Osteocyte (in vitro differentiated cells): ENCODE results near the gene DAB2IP. TPM values are rescaled to one million over a fixed set of nuclear protein-coding genes. Genes with fewer than 3 reads are reported as not detected.
A peak's percentile ranks its signal among the peaks of the same experiment; 100 is the strongest.

ENCODE experiments used
- DNase-seq: peaks from one replicate; pipeline ENCODE4 v3.0.0; 2021; ENCODE audit warnings: mixed read lengths; ENCODE audit not compliant: unreplicated experiment; ENCODE audit errors: extremely low spot score
- H3K27ac Mint-ChIP-seq: one replicate; pipeline ENCODE4 v1.8.0; 2021; ENCODE audit warnings: mild to moderate bottlenecking, mixed read lengths; ENCODE audit not compliant: unreplicated experiment
- H3K27me3 Mint-ChIP-seq: one replicate; pipeline ENCODE4 v1.8.0; 2021; ENCODE audit warnings: mixed read lengths; ENCODE audit not compliant: unreplicated experiment
- H3K36me3 Mint-ChIP-seq: one replicate; pipeline ENCODE4 v1.8.0; 2021; ENCODE audit warnings: mixed read lengths; ENCODE audit not compliant: unreplicated experiment
- H3K4me1 Mint-ChIP-seq: one replicate; pipeline ENCODE4 v1.8.0; 2021; ENCODE audit warnings: mixed read lengths; ENCODE audit not compliant: unreplicated experiment
- H3K4me3 Mint-ChIP-seq: one replicate; pipeline ENCODE4 v1.8.0; 2021; ENCODE audit warnings: mild to moderate bottlenecking, moderate library complexity, mixed read lengths; ENCODE audit not compliant: unreplicated experiment
- H3K9me3 Mint-ChIP-seq: one replicate; pipeline ENCODE4 v1.8.0; 2021; ENCODE audit warnings: mixed read lengths; ENCODE audit not compliant: unreplicated experiment
- total RNA-seq: library from RNA; stranded (reverse); gene quantifications from 2 replicates; pipeline ENCODE4 v1.2.1, GENCODE V29; 2021
- TF ChIP-seq, protein P1 (sequence below): fragments of 200-600 bp; sonication (generic); IDR thresholded peaks from 2 replicates; pipeline ENCODE4 v1.5.0; 2021; ENCODE audit warnings: antibody characterized with exemption, mild to moderate bottlenecking, moderate library complexity

DAB2IP gene
- total RNA-seq, 1 donor from 2014 or later, result 43.6 TPM

DNA sequence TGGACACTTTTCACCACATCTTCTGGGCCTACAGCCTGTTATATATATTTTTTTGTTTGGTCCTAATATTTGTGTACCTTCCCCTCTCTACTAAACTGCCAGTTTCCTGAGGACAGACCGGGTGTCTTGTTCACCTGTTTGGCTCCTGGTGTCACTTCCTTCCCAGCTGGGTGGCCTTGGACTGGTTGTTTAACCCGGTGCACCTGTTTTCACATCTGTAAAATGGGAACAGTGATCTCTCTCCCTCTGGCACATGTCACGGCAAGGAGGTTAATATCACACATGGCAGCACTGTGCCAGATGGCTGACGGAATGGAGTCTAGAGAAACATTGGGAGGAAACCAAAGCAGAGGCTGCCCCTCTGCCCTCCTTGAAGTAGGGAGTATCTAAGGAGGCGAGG is 79.7 kb downstream of the DAB2IP start:
- Mint-ChIP-seq H3K36me3 (no peaks in the 10 kb centered on the region), H3K27me3 (no peaks in the 10 kb centered on the region), H3K4me3 (no peak overlapping the region), H3K4me1 (peaks cover 43% of the 10 kb centered on the region), H3K9me3 (no peaks in the 10 kb centered on the region), H3K27ac (no peak overlapping the region)
- TF ChIP-seq, protein P1, sequence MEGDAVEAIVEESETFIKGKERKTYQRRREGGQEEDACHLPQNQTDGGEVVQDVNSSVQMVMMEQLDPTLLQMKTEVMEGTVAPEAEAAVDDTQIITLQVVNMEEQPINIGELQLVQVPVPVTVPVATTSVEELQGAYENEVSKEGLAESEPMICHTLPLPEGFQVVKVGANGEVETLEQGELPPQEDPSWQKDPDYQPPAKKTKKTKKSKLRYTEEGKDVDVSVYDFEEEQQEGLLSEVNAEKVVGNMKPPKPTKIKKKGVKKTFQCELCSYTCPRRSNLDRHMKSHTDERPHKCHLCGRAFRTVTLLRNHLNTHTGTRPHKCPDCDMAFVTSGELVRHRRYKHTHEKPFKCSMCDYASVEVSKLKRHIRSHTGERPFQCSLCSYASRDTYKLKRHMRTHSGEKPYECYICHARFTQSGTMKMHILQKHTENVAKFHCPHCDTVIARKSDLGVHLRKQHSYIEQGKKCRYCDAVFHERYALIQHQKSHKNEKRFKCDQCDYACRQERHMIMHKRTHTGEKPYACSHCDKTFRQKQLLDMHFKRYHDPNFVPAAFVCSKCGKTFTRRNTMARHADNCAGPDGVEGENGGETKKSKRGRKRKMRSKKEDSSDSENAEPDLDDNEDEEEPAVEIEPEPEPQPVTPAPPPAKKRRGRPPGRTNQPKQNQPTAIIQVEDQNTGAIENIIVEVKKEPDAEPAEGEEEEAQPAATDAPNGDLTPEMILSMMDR, result no peak
- DNase-seq, result no peak

DNA sequence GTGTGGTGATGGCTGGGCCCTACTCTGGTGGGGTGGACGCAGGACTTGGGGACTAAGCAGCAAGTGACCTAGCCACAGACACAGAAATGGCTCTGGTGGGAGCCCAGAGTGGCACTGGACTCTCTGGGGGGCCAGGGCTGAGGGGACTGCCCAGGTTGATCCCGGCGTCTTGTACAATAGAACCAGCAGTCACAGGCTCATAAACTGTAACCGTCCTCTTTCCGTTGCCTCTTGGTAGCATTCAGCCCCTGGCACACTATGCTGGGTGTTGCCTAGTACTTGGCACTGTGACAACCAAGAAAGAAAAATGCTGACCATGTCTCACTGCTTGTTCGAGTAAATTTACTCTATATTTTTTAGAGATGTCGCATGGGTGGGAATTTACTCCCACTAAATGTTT is 80.5 kb downstream of the DAB2IP start:
- Mint-ChIP-seq H3K36me3 (no peaks in the 10 kb centered on the region), H3K4me1 (peaks cover 48% of the 10 kb centered on the region), H3K4me3 (peak overlapping the region; percentile 18), H3K9me3 (no peaks in the 10 kb centered on the region), H3K27ac (peak overlapping the region; percentile 70), H3K27me3 (no peaks in the 10 kb centered on the region)
- TF ChIP-seq, protein P1, result no peak
- no peak for DNase-seq

DNA sequence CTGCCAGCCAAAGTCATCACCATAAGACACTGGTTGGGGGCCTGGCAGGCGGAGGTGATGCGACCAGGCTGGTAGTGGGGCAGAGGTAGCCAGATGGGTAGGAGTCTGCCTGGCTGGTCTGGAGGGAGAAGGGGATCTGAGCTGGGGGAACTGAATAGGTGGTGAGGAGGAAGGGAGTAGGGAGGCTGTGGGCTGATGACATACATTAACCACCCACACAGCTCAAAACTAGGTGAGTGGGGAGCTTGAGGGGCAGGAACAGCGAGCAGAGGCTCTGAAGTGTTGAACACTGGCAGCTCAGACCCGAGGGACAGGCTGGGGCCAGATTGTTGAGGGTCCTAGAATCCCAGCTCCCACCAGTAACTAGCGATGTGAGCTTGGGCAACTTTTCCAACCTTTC is 81.0 kb downstream of the DAB2IP start:
- Mint-ChIP-seq H3K36me3 (no peaks in the 10 kb centered on the region), H3K27ac (peak overlapping the region; percentile 70), H3K4me3 (no peak overlapping the region), H3K4me1 (peaks cover 51% of the 10 kb centered on the region), H3K27me3 (no peaks in the 10 kb centered on the region), H3K9me3 (no peaks in the 10 kb centered on the region)
- no peak for DNase-seq
- TF ChIP-seq, protein P1, result no peak

DNA sequence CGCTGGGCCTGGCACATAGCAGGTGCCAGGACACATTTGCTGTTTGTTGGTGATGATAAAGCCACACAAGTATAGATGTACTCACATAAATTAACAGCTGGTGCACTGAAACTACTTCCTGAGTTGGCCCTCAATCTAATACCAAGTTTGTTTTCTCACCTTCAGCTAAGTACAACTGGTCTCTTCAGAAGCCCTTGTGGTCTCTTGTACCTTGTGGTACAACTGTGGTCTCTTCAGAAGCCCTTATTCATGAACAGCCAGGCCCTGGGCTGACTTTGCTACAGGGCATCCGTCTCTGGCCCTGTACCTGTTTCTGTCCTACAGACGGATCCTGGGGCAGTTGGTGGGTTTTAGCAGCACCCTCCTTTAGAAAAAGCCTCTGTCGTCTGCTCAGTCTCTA is 81.5 kb downstream of the DAB2IP start:
- Mint-ChIP-seq H3K27ac (no peak overlapping the region), H3K9me3 (no peaks in the 10 kb centered on the region), H3K27me3 (no peaks in the 10 kb centered on the region), H3K4me3 (no peak overlapping the region), H3K36me3 (no peaks in the 10 kb centered on the region), H3K4me1 (peaks cover 50% of the 10 kb centered on the region)
- TF ChIP-seq, protein P1, result no peak
- no peak for DNase-seq

DNA sequence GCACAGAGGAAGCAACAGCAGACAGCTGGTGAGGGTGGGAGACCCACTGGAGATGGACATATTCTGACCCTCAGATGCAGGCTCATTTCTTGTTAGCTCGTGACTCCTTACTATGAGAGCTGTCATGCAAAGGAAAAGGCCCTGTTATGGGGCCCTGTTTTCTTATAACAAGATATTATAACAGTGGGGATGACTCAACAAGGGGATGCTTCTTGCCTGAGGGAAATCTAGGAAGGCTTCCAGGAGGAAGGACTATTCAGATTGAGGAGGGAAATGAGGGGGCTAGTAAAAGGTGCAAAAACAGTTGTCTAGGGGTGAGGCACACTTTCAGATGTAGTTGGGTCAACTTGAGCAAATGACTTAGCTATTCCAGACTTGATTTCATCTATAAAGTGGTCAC is 83.0 kb downstream of the DAB2IP start:
- H3K27me3 Mint-ChIP-seq, result no peaks in the 10 kb centered on the region
- H3K4me1 Mint-ChIP-seq, result peaks cover 63% of the 10 kb centered on the region
- H3K9me3 Mint-ChIP-seq, result no peaks in the 10 kb centered on the region
- H3K27ac Mint-ChIP-seq, result peak overlapping the region; percentile 85
- TF ChIP-seq, protein P1, result no peak
- DNase-seq, result no peak
- no peak overlapping the region for H3K4me3 Mint-ChIP-seq
- H3K36me3 Mint-ChIP-seq, result no peaks in the 10 kb centered on the region
